Activated CD4-positive, alpha-beta T cell treated with anti-CD3 and anti-CD28 coated beads, Interleukin-2, amount 10 ng/mL, durations not matched to agents 24 days and 14 days (primary cell): ENCODE data around the gene PTGFRN. TPM values are rescaled to one million over a fixed set of nuclear protein-coding genes. Genes with fewer than 3 reads are reported as not detected.

Experiments used
- DNase-seq: peaks from one replicate; pipeline ENCODE4 v3.0.0; 2022
- H3K27ac Mint-ChIP-seq: one replicate; pipeline ENCODE4 v1.8.0; 2022; ENCODE audit warnings: mild to moderate bottlenecking, mixed read lengths
- H3K27me3 Mint-ChIP-seq: one replicate; pipeline ENCODE4 v1.8.0; 2022; ENCODE audit warnings: mixed read lengths
- H3K36me3 Mint-ChIP-seq: one replicate; pipeline ENCODE4 v1.8.0; 2022; ENCODE audit warnings: low read depth, mild to moderate bottlenecking, mixed read lengths
- H3K4me1 Mint-ChIP-seq: one replicate; pipeline ENCODE4 v1.8.0; 2021; ENCODE audit warnings: mixed read lengths
- H3K4me3 Mint-ChIP-seq: one replicate; pipeline ENCODE4 v1.8.0; 2022; ENCODE audit warnings: mild to moderate bottlenecking, moderate library complexity, mixed read lengths
- H3K9me3 Mint-ChIP-seq: one replicate; pipeline ENCODE4 v1.8.0; 2021; ENCODE audit warnings: mixed read lengths
- intact Hi-C: fragments of 100-400 bp; cut with micrococcal nuclease; formaldehyde crosslinking; loops from one replicate; pipeline ENCODE4 v1.15.1; 2023
- total RNA-seq: library from RNA; stranded (reverse); gene quantifications from 2 replicates; pipeline ENCODE4 v1.2.3, GENCODE V29; 2022

The PTGFRN gene
- total RNA-seq, 1 donor from 2014 or later, result 35.6 TPM

- peaks cover 2% of the 10 kb centered on the region for H3K27me3 Mint-ChIP-seq
- intact Hi-C loops, result loop anchor here (5.0 kb wide), 3 partner anchors 61 to 431 kb away; partner anchors contain the start of gene CD58
- peak overlapping the region; percentile 45 for H3K27ac Mint-ChIP-seq
- peak overlapping the region; percentile 32 for H3K4me3 Mint-ChIP-seq
- H3K36me3 Mint-ChIP-seq, result peaks cover 4% of the 10 kb centered on the region
- peaks cover 5% of the 10 kb centered on the region for H3K9me3 Mint-ChIP-seq
- peaks cover 37% of the 10 kb centered on the region for H3K4me1 Mint-ChIP-seq
- DNase-seq, result no peak
Measured at GRCh38 chr1:117003223-117003875, 93.6 kb downstream of the PTGFRN start.

GRCh38 chr1:117007719-117008013, 98.0 kb downstream of the PTGFRN start:
- Mint-ChIP-seq H3K9me3 (peaks cover 5% of the 10 kb centered on the region), H3K4me3 (no peak overlapping the region), H3K36me3 (peaks cover 2% of the 10 kb centered on the region), H3K27ac (no peak overlapping the region), H3K4me1 (peaks cover 35% of the 10 kb centered on the region), H3K27me3 (peaks cover 2% of the 10 kb centered on the region)
- intact Hi-C loops, result no loop called here
- no peak for DNase-seq

GRCh38 chr1:117008656-117009055, 98.9 kb downstream of the PTGFRN start:
- DNase-seq, result no peak
- H3K36me3 Mint-ChIP-seq, result no peaks in the 10 kb centered on the region
- H3K27ac Mint-ChIP-seq, result no peak overlapping the region
- H3K4me3 Mint-ChIP-seq, result no peak overlapping the region
- H3K27me3 Mint-ChIP-seq, result peaks cover 2% of the 10 kb centered on the region
- peaks cover 35% of the 10 kb centered on the region for H3K4me1 Mint-ChIP-seq
- intact Hi-C loops, result no loop called here
- H3K9me3 Mint-ChIP-seq, result peaks cover 5% of the 10 kb centered on the region

- H3K4me1 Mint-ChIP-seq, result peaks cover 37% of the 10 kb centered on the region
- H3K27me3 Mint-ChIP-seq, result peaks cover 2% of the 10 kb centered on the region
- peak; percentile 75 for DNase-seq
- peaks cover 5% of the 10 kb centered on the region for H3K9me3 Mint-ChIP-seq
- H3K36me3 Mint-ChIP-seq, result no peaks in the 10 kb centered on the region
- intact Hi-C loops, result no loop called here
- H3K4me3 Mint-ChIP-seq, result peak overlapping the region; percentile 41
- H3K27ac Mint-ChIP-seq, result peak overlapping the region; percentile 26
Measured at GRCh38 chr1:117009132-117009531, 99.4 kb downstream of the PTGFRN start.

DNA sequence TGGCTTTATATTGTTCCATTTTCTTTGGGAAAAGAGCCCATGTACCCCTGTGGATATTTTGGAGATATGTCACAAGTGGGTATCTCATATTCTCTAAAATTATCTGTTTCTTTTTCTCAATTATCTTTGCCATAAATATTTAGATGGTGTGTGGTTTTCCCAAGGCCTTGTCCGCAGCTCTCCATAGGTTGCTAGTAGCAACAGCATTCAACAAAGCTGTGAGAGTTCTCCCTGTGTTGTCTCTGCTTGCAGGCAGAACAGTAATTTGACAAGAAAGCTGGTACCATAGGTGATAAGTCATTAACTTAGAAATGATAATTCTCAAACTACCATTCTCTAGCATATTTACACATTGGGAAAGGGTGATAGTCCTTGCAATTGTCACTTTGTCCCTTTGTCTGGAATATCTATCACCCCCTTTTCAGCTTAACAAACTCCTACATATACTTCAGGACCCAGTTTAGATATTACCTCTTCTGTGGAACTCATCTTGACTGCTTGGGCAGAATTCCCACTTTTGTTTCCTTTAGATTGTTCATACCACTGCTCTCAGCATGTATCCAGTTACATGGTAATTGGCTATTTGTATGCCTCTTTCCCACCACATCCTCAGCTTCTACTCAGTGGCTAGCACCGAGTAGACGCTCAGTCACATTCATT, 100.7 kb downstream of the PTGFRN start:
- Mint-ChIP-seq H3K4me1 (peaks cover 43% of the 10 kb centered on the region), H3K36me3 (no peaks in the 10 kb centered on the region), H3K27me3 (peaks cover 2% of the 10 kb centered on the region), H3K9me3 (peaks cover 5% of the 10 kb centered on the region), H3K27ac (no peak overlapping the region), H3K4me3 (no peak overlapping the region)
- DNase-seq, result no peak
- intact Hi-C loops, result no loop called here

DNA sequence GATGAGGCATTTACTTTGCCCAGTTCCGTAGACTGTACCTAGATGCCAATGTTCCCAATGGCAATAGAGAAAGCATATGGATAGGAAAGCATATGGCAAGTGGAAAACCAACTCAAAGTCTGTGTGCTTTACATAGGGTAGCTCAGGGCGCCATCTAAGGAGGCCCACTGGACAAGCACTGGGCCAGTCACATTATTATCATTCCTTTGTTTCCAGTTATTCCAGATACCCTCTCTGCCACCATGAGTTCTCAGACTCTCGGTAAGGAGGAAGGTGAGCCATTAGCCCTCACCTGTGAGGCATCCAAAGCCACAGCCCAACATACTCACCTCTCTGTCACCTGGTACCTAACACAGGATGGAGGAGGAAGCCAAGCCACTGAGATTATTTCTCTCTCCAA, 101.6 kb downstream of the PTGFRN start:
- Mint-ChIP-seq H3K9me3 (peaks cover 2% of the 10 kb centered on the region), H3K4me1 (peaks cover 43% of the 10 kb centered on the region), H3K36me3 (no peaks in the 10 kb centered on the region), H3K27ac (no peak overlapping the region), H3K27me3 (peaks cover 2% of the 10 kb centered on the region), H3K4me3 (no peak overlapping the region)
- intact Hi-C loops, result no loop called here
- DNase-seq, result no peak

- Mint-ChIP-seq H3K27me3 (no peaks in the 10 kb centered on the region), H3K4me3 (no peak overlapping the region), H3K4me1 (peaks cover 44% of the 10 kb centered on the region), H3K36me3 (no peaks in the 10 kb centered on the region), H3K9me3 (no peaks in the 10 kb centered on the region), H3K27ac (no peak overlapping the region)
- DNase-seq, result no peak
- intact Hi-C loops, result no loop called here
Measured at GRCh38 chr1:117013309-117013858, 103.7 kb downstream of the PTGFRN start.

- Mint-ChIP-seq H3K27me3 (no peaks in the 10 kb centered on the region), H3K4me3 (peak overlapping the region; percentile 1), H3K9me3 (no peaks in the 10 kb centered on the region), H3K4me1 (peaks cover 35% of the 10 kb centered on the region), H3K27ac (no peak overlapping the region), H3K36me3 (no peaks in the 10 kb centered on the region)
- intact Hi-C loops, result loop anchor here (2.0 kb wide), 1 partner anchor 37 kb away; no protein-coding TSS in a partner anchor
- DNase-seq, result no peak
Measured at GRCh38 chr1:117014209-117014608, 104.5 kb downstream of the PTGFRN start.

DNA sequence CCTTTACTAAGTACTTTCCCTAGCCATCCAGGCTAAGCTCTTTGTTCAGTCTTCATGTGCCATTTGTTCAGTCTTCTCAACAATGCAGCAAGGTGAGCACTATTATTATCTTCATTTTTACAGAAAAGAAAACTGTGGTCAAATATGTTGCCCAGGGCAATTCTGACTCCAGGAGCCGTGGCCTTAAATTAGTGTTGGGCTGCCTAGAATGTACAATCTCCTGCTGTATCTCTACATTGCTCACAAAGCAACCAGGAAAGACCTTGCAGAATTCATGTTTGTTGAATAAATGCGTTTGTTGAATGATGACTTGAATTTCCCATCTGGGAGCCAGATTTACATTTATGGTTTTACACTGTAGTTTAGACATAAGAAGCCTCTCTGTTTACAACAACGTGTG, 106.0 kb downstream of the PTGFRN start:
- H3K27ac Mint-ChIP-seq, result peak overlapping the region; percentile 27
- no peak for DNase-seq
- intact Hi-C loops, result loop anchor here (2.0 kb wide), 1 partner anchor 35 kb away; no protein-coding TSS in a partner anchor
- no peak overlapping the region for H3K4me3 Mint-ChIP-seq
- H3K27me3 Mint-ChIP-seq, result no peaks in the 10 kb centered on the region
- H3K36me3 Mint-ChIP-seq, result no peaks in the 10 kb centered on the region
- H3K9me3 Mint-ChIP-seq, result no peaks in the 10 kb centered on the region
- peaks cover 28% of the 10 kb centered on the region for H3K4me1 Mint-ChIP-seq

- DNase-seq, result no peak
- intact Hi-C loops, result no loop called here
- no peaks in the 10 kb centered on the region for H3K9me3 Mint-ChIP-seq
- no peaks in the 10 kb centered on the region for H3K36me3 Mint-ChIP-seq
- no peaks in the 10 kb centered on the region for H3K27me3 Mint-ChIP-seq
- H3K4me1 Mint-ChIP-seq, result peaks cover 28% of the 10 kb centered on the region
- H3K4me3 Mint-ChIP-seq, result no peak overlapping the region
- no peak overlapping the region for H3K27ac Mint-ChIP-seq
Measured at GRCh38 chr1:117017062-117017461, 107.3 kb downstream of the PTGFRN start.

GRCh38 chr1:117017648-117018047, 107.9 kb downstream of the PTGFRN start:
- Mint-ChIP-seq H3K4me1 (peaks cover 28% of the 10 kb centered on the region), H3K27me3 (no peaks in the 10 kb centered on the region), H3K27ac (no peak overlapping the region), H3K4me3 (no peak overlapping the region), H3K36me3 (no peaks in the 10 kb centered on the region), H3K9me3 (no peaks in the 10 kb centered on the region)
- no peak for DNase-seq
- intact Hi-C loops, result no loop called here

- H3K27ac Mint-ChIP-seq, result no peak overlapping the region
- no peaks in the 10 kb centered on the region for H3K9me3 Mint-ChIP-seq
- H3K4me1 Mint-ChIP-seq, result peaks cover 10% of the 10 kb centered on the region
- DNase-seq, result no peak
- intact Hi-C loops, result no loop called here
- no peaks in the 10 kb centered on the region for H3K27me3 Mint-ChIP-seq
- no peaks in the 10 kb centered on the region for H3K36me3 Mint-ChIP-seq
- H3K4me3 Mint-ChIP-seq, result no peak overlapping the region
Measured at GRCh38 chr1:117020526-117021156, 110.9 kb downstream of the PTGFRN start.

DNA sequence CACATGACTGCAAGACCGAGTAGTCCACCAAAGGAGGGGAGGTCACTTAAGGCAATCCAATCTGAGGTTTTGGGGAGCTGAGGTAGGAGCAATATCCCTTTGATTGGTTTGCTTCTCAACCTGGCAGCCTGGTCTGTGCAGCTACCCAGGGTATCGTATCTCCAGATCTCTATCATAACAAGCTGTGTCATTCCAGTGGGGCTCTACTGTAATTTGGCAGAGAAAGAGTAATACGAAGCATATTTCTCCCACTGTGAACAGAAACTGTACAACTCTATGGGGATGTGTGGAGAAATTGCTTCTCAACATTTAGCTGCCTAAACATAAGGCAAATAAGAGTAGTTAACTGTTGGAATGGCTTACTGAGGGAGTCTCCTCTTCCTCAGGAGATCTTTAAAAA, 112.4 kb downstream of the PTGFRN start:
- Mint-ChIP-seq H3K9me3 (no peaks in the 10 kb centered on the region), H3K4me3 (no peak overlapping the region), H3K4me1 (peaks cover 5% of the 10 kb centered on the region), H3K36me3 (no peaks in the 10 kb centered on the region), H3K27ac (no peak overlapping the region), H3K27me3 (no peaks in the 10 kb centered on the region)
- intact Hi-C loops, result no loop called here
- DNase-seq, result no peak

- Mint-ChIP-seq H3K4me3 (no peak overlapping the region), H3K27ac (no peak overlapping the region), H3K4me1 (peaks cover 2% of the 10 kb centered on the region), H3K27me3 (no peaks in the 10 kb centered on the region), H3K36me3 (no peaks in the 10 kb centered on the region), H3K9me3 (no peaks in the 10 kb centered on the region)
- intact Hi-C loops, result no loop called here
- no peak for DNase-seq
Measured at GRCh38 chr1:117025568-117025967, 115.9 kb downstream of the PTGFRN start.
